ENCODE data around the gene TAF15.

DNA sequence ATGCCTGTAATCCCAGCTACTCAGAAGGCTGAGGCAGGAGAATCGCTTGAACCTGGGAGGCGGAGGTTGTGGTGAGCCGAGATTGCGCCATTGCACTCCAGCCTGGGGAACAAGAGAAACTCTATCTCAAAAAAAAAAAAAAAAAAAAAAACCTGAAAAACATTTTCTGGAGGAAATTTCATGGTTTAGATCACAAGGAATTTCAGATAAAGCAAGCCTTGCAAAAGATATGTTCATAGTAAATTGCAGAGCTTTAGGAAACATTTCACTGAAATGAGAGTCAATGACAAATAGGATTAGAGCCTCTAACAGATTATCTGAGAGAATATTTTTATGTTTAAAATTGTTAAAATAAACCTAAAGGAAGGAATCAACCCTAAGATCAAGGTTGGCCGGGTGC, 3.2 kb downstream of the TAF15 start:
- TF ChIP-seq, protein P1, sequence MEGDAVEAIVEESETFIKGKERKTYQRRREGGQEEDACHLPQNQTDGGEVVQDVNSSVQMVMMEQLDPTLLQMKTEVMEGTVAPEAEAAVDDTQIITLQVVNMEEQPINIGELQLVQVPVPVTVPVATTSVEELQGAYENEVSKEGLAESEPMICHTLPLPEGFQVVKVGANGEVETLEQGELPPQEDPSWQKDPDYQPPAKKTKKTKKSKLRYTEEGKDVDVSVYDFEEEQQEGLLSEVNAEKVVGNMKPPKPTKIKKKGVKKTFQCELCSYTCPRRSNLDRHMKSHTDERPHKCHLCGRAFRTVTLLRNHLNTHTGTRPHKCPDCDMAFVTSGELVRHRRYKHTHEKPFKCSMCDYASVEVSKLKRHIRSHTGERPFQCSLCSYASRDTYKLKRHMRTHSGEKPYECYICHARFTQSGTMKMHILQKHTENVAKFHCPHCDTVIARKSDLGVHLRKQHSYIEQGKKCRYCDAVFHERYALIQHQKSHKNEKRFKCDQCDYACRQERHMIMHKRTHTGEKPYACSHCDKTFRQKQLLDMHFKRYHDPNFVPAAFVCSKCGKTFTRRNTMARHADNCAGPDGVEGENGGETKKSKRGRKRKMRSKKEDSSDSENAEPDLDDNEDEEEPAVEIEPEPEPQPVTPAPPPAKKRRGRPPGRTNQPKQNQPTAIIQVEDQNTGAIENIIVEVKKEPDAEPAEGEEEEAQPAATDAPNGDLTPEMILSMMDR (IDR thresholded peaks at IDR 0.05): no peak
- no peak for TF ChIP-seq POLR2A (IDR thresholded peaks at IDR 0.05)
